MM.1S (cell line): Measurements from ENCODE around the gene AMT.

Source experiments
- EZH2 ChIP-seq: fragments of 300-600 bp; sonication (generic); optimal IDR thresholded peaks from 2 replicates; pipeline ENCODE3; 2017; ENCODE audit warnings: low read depth, mild to moderate bottlenecking, antibody characterized with exemption, low read length, mixed read lengths
- EZH2phosphoT487 ChIP-seq: fragments of 300-600 bp; sonication (generic); IDR thresholded peaks from 2 replicates; pipeline ENCODE4 v1.6.1; 2018; ENCODE audit warnings: antibody characterized with exemption, low read length
- TF ChIP-seq, protein P1 (sequence below): fragments of 300-600 bp; sonication (generic); IDR thresholded peaks from 2 replicates; pipeline ENCODE4 v1.5.1; 2016; ENCODE audit warnings: antibody characterized with exemption, low read length, mixed read lengths

DNA sequence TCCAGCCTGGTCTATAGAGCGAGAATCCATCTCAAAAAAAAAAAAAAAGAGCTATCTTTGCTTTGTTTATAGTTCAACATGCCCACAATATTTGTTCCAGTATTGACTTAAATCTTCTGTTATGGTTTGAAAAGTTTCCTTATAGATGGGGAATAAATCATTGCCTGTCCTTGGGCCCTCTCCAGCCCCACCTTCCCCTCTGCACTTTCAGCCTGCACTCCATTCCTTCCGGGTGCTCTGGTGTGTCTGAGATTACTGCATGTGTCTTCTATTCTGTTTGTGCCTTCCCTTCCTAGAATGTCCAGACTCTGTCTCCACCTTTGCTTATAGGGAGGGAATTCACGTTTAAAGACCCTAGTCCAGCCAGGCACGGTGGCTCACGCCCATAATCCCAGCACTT, 38.9 kb downstream of the AMT start:
- TF ChIP-seq, protein P1, sequence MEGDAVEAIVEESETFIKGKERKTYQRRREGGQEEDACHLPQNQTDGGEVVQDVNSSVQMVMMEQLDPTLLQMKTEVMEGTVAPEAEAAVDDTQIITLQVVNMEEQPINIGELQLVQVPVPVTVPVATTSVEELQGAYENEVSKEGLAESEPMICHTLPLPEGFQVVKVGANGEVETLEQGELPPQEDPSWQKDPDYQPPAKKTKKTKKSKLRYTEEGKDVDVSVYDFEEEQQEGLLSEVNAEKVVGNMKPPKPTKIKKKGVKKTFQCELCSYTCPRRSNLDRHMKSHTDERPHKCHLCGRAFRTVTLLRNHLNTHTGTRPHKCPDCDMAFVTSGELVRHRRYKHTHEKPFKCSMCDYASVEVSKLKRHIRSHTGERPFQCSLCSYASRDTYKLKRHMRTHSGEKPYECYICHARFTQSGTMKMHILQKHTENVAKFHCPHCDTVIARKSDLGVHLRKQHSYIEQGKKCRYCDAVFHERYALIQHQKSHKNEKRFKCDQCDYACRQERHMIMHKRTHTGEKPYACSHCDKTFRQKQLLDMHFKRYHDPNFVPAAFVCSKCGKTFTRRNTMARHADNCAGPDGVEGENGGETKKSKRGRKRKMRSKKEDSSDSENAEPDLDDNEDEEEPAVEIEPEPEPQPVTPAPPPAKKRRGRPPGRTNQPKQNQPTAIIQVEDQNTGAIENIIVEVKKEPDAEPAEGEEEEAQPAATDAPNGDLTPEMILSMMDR = no peak
- no peak for TF ChIP-seq EZH2
- TF ChIP-seq EZH2phosphoT487 = no peak
